ENCODE data around the gene ANO4.

The ANO4 gene

GRCh38 chr12:100795174-100795799 lies 711 bp downstream of the ANO4 start:
- H3K4me3 ChIP-seq (ENCODE audit: low read depth, low read length) = no peak overlapping the region
- no peak for DNase-seq (ENCODE audit: low read depth)
- no peak for TF ChIP-seq CTCF (IDR thresholded peaks at IDR 0.05; ENCODE audit: low read depth, low read length, missing control alignments)

- no peak for DNase-seq (ENCODE audit: low read depth)
- no peak overlapping the region for H3K4me3 ChIP-seq (ENCODE audit: low read depth, low read length)
- TF ChIP-seq CTCF (IDR thresholded peaks at IDR 0.05; ENCODE audit: low read depth, low read length, missing control alignments) = no peak
Observed at GRCh38 chr12:100795800-100796179, 1.2 kb downstream of the ANO4 start.

DNA sequence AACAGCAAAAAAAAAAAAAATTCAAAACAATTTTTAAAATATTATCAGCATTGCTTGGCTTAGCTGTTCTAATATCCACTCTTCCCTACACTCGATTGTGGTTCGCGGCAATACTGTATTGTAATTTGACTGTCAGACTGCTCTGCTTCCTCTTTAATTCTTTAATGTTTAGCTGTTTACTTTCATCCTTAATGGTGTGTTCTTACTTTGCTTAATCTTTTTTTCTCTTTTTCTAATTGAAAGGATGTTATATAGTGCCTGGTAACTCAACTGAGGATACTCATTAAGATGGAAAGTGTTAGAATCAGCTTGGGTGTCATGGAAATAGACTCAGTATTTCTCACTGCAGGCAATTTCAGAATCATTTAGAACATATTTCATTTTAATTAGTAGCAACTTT lies 2.0 kb downstream of the ANO4 start:
- no peak for DNase-seq (ENCODE audit: low read depth)
- TF ChIP-seq CTCF (IDR thresholded peaks at IDR 0.05; ENCODE audit: low read depth, low read length, missing control alignments) = no peak
- no peak overlapping the region for H3K4me3 ChIP-seq (ENCODE audit: low read depth, low read length)

DNA sequence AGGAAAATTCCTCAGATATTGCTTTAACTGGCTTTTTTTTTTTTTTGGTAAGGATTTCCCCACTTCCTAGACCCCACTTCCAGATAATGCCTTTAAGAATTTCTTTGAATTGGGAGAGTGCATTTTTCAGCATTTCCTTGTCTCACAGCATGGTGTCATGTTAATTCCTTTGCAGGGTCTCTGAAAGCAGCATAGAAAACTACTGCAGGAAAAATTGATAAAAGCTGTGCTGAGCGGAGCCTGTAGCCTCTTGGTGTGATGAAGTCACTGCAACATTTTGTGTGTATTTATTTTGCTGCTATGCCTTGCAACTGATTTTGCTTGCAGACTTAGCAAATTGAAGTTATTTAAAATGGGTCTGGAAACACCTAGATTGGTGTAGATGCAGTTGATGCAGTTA lies 2.7 kb downstream of the ANO4 start:
- TF ChIP-seq CTCF (IDR thresholded peaks at IDR 0.05; ENCODE audit: low read depth, low read length, missing control alignments) = no peak
- H3K4me3 ChIP-seq (ENCODE audit: low read depth, low read length) = no peak overlapping the region
- DNase-seq (ENCODE audit: low read depth) = no peak

- no peak for TF ChIP-seq CTCF (IDR thresholded peaks at IDR 0.05; ENCODE audit: low read depth, low read length, missing control alignments)
- DNase-seq (ENCODE audit: low read depth) = no peak
- H3K4me3 ChIP-seq (ENCODE audit: low read depth, low read length) = no peak overlapping the region
Observed at GRCh38 chr12:100797786-100798185, 3.2 kb downstream of the ANO4 start.

DNA sequence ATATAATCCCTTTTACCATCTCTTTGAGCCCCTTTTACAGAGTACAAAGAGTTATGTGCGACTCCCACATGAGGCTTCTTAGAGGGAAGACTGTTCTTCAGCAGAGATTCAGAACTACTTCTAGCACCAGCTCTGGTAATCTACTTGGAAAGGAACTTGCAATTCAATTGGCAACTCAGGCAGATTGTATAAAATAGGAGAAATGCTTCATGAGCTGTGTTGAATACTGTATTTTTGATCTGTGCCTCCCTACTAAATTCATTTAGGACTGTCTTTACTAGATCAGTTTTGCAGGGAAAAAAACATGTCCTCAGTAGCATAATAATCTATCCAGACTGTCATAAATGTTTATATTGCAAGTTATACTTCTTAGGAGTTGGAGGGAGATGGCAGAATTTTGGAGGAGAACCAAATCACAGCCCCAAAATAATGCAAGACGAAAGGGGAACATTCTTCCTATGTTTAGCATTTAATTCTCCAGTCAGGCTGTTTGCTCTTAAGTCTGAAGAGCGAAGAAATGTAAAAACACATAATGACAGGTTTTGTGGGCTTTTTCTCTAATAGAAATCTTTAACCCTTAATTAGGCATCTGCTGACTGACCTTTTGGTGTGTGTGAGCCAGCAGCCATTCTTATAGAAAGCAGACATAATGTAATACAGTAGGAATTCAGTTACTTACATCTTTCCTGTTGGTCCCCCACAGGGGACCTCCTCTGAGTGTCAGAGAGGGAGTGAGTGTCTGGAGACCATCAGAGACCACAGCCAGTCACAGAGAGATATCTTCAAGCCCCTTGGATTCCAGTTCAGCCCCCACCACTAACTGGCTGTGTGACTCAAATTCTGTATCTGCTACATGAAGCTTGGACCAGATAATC lies 3.9 kb downstream of the ANO4 start:
- DNase-seq (ENCODE audit: low read depth) = no peak
- no peak overlapping the region for H3K4me3 ChIP-seq (ENCODE audit: low read depth, low read length)
- TF ChIP-seq CTCF (IDR thresholded peaks at IDR 0.05; ENCODE audit: low read depth, low read length, missing control alignments) = no peak
